ENCODE results near the gene MOG. TPM values are rescaled to one million over a fixed set of nuclear protein-coding genes. Genes with fewer than 3 reads are reported as not detected.

The MOG gene
- total RNA-seq, 3 donors from 2014 or later = not detected

DNA sequence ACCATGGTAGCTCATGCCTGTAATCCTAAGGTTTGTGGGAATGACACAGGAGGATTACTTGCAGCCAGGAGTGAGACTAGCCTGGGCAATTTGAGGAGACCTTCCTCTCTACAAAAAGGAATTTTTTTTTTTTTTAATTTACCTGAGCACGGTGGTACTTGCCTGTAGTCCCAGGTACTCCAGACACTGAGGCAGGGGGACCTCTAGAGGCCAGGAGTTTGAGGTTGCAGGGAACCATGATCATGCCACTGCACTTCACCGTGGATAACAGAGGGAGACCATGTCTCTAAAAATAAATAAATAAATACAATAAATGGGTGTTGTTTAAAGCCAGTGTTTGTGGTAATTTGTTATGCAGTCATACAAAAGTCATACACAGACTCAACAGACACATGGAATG, 64.0 kb downstream of the MOG start:
- no peak overlapping the region for H3K4me3 Mint-ChIP-seq
- peaks cover 17% of the 10 kb centered on the region for H3K36me3 Mint-ChIP-seq (ENCODE audit: insufficient read depth)
- peaks cover 29% of the 10 kb centered on the region for H3K4me1 Mint-ChIP-seq (ENCODE audit: low read depth)
- DNase-seq = no peak
- ATAC-seq = no peak
- no peaks in the 10 kb centered on the region for H3K27me3 Mint-ChIP-seq (ENCODE audit: low read depth)
- H3K9me3 Mint-ChIP-seq = no peaks in the 10 kb centered on the region

Other genes starting within 250 kb of the MOG start
- gene OR12D1, start 242.2 kb upstream of the MOG start, total RNA-seq = not detected
- not detected for gene OR10C1, start 217.8 kb upstream of the MOG start, total RNA-seq
- not detected for gene OR11A1, start 200.0 kb upstream of the MOG start, total RNA-seq
- not detected for gene OR2H1, start 199.9 kb upstream of the MOG start, total RNA-seq
- gene MAS1L, start 169.1 kb upstream of the MOG start, total RNA-seq = not detected
- gene UBD, start 97.4 kb upstream of the MOG start, total RNA-seq = 1 to 10 TPM; 1.6 to 3.5 (median 3.3) TPM
- not detected for gene OR2H2, start 72.0 kb upstream of the MOG start, total RNA-seq
- gene GABBR1, start 23.9 kb upstream of the MOG start, total RNA-seq = 1 to 10 TPM; 4.2 to 5.6 (median 4.7) TPM
- not detected for gene ZFP57, start 24.1 kb downstream of the MOG start, total RNA-seq
- 100 to 1,000 TPM; 185 to 341 (median 228) TPM for gene HLA-F, start 66.3 kb downstream of the MOG start, total RNA-seq
- gene HLA-G, start 170.7 kb downstream of the MOG start, total RNA-seq = 1 to 10 TPM in 1 of 3 donors, not detected in 2; 1.1 TPM

Data from activated T-cell treated with anti-CD3 and anti-CD28 coated beads, Interleukin-2, amount 50 U/mL, for 4 hours (primary cell).